Right lobe of liver (tissue), 4 donors: Measurements from ENCODE around the gene ADGRE3.

Experiments used
- POLR2A ChIP-seq: fragments of 450-650 bp; IDR thresholded peaks from one replicate; pipeline ENCODE4 v1.6.1; 2017; ENCODE audit warnings: antibody characterized with exemption, mild to moderate bottlenecking
- TF ChIP-seq, protein P1 (sequence below), 4 donors: fragments of 200-600 bp in 3 of 4; fragments of 450-650 bp in 1 of 4; IDR thresholded peaks; one replicate each; pipeline versions ENCODE4 v1.5.1 to v1.8.0; 2016 to 2022; ENCODE audit warnings: antibody characterized with exemption in 4 of 4, mild to moderate bottlenecking in 2 of 4
- donor health status: DM: no; HTN: no; CAD: no.
- donor health status: DM: no; HTN: no; CAD: no.
- donor health status: DM: no; HTN: yes; CAD: no.

DNA sequence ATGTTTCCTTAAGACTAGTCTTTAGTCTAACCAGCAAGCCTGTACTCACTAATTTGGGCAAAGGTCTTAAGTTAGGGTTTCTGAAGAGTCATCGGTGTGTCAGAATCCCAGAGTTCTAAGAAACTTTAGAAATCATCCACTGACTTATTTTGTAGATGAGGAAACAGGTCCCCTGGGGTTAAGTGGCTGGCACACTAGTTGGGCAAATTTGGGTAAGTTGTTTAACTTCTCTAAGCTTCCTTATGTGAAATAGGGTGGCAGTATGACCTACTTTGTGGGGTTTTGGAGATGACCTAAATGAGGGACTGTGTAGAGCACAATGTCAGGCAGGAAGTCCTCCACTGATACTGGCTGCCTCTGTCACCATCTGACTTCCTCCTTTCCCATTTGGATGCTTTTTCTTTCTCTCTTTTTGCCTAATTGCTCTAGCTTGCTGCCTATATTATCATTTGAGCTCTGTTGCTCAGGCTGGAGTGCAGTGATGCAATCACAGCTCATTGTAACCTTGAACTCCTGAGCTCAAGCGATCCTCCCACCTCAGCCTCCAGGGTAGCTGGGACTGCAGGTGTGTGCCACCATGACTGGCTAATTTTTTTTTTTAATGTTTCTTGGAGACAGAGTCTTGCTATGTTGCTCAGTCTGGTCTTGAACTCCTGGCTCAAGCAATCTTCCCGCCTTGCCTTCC lies 2.3 kb downstream of the ADGRE3 start:
- TF ChIP-seq, protein P1, sequence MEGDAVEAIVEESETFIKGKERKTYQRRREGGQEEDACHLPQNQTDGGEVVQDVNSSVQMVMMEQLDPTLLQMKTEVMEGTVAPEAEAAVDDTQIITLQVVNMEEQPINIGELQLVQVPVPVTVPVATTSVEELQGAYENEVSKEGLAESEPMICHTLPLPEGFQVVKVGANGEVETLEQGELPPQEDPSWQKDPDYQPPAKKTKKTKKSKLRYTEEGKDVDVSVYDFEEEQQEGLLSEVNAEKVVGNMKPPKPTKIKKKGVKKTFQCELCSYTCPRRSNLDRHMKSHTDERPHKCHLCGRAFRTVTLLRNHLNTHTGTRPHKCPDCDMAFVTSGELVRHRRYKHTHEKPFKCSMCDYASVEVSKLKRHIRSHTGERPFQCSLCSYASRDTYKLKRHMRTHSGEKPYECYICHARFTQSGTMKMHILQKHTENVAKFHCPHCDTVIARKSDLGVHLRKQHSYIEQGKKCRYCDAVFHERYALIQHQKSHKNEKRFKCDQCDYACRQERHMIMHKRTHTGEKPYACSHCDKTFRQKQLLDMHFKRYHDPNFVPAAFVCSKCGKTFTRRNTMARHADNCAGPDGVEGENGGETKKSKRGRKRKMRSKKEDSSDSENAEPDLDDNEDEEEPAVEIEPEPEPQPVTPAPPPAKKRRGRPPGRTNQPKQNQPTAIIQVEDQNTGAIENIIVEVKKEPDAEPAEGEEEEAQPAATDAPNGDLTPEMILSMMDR (IDR thresholded peaks at IDR 0.05) = no peak
- TF ChIP-seq POLR2A = no peak
